T-helper 1 cell treated with Interleukin-12 subunit alpha and Interleukin-12 subunit beta and Interleukin-4 antibody, amounts not matched to agents 30 μg/mL and 1 μg/mL, for 36 hours (primary cell): Measurements from ENCODE around the gene OCIAD1.
"Not testable (repeated sequence)": the region's sequence is repeated elsewhere in the genome, so short reads cannot be mapped to it uniquely, and the experiment has no call there.

Source experiments
- H3K27ac Mint-ChIP-seq: one replicate; pipeline ENCODE4 v1.8.0; 2021; ENCODE audit warnings: mild to moderate bottlenecking, mixed read lengths
- H3K27me3 Mint-ChIP-seq: one replicate; pipeline ENCODE4 v1.8.0; 2021; ENCODE audit warnings: low read depth, mixed read lengths
- H3K36me3 Mint-ChIP-seq: one replicate; pipeline ENCODE4 v1.8.0; 2021; ENCODE audit warnings: low read depth, mixed read lengths
- H3K4me1 Mint-ChIP-seq: one replicate; pipeline ENCODE4 v1.8.0; 2021; ENCODE audit warnings: low read depth, mixed read lengths
- H3K4me3 Mint-ChIP-seq: one replicate; pipeline ENCODE4 v1.8.0; 2021; ENCODE audit warnings: mild to moderate bottlenecking, moderate library complexity, mixed read lengths
- H3K9me3 Mint-ChIP-seq: one replicate; pipeline ENCODE4 v1.8.0; 2021; ENCODE audit warnings: mixed read lengths

OCIAD1 gene

GRCh38 chr4:48848799-48849198 lies 17.9 kb downstream of the OCIAD1 start:
- H3K4me1 Mint-ChIP-seq, H3K4me3 Mint-ChIP-seq, H3K9me3 Mint-ChIP-seq, H3K27ac Mint-ChIP-seq, H3K27me3 Mint-ChIP-seq: not testable (repeated sequence)
- peaks cover 50% of the 10 kb centered on the region for H3K36me3 Mint-ChIP-seq

- Mint-ChIP-seq H3K9me3 (peaks cover 6% of the 10 kb centered on the region), H3K4me3 (no peak overlapping the region), H3K27ac (no peak overlapping the region), H3K4me1 (peaks cover 6% of the 10 kb centered on the region), H3K27me3 (no peaks in the 10 kb centered on the region), H3K36me3 (peaks cover 38% of the 10 kb centered on the region)
Observed at GRCh38 chr4:48851651-48852050, 20.8 kb downstream of the OCIAD1 start.

GRCh38 chr4:48853604-48854394 lies 22.9 kb downstream of the OCIAD1 start:
- Mint-ChIP-seq H3K4me3 (no peak overlapping the region), H3K4me1 (peaks cover 2% of the 10 kb centered on the region), H3K9me3 (no peaks in the 10 kb centered on the region), H3K27me3 (no peaks in the 10 kb centered on the region), H3K36me3 (peaks cover 39% of the 10 kb centered on the region), H3K27ac (no peak overlapping the region)

- peaks cover 40% of the 10 kb centered on the region for H3K36me3 Mint-ChIP-seq
- no peak overlapping the region for H3K4me3 Mint-ChIP-seq
- H3K27me3 Mint-ChIP-seq = no peaks in the 10 kb centered on the region
- H3K9me3 Mint-ChIP-seq = no peaks in the 10 kb centered on the region
- H3K4me1 Mint-ChIP-seq = peaks cover 2% of the 10 kb centered on the region
- H3K27ac Mint-ChIP-seq = no peak overlapping the region
Observed at GRCh38 chr4:48854395-48854683, 23.5 kb downstream of the OCIAD1 start.

GRCh38 chr4:48854982-48855381 lies 24.1 kb downstream of the OCIAD1 start:
- no peaks in the 10 kb centered on the region for H3K9me3 Mint-ChIP-seq
- H3K27ac Mint-ChIP-seq = no peak overlapping the region
- no peaks in the 10 kb centered on the region for H3K27me3 Mint-ChIP-seq
- peaks cover 42% of the 10 kb centered on the region for H3K36me3 Mint-ChIP-seq
- peaks cover 2% of the 10 kb centered on the region for H3K4me1 Mint-ChIP-seq
- no peak overlapping the region for H3K4me3 Mint-ChIP-seq

- H3K27me3 Mint-ChIP-seq = no peaks in the 10 kb centered on the region
- no peak overlapping the region for H3K4me3 Mint-ChIP-seq
- H3K9me3 Mint-ChIP-seq = no peaks in the 10 kb centered on the region
- H3K4me1 Mint-ChIP-seq = peaks cover 2% of the 10 kb centered on the region
- peaks cover 31% of the 10 kb centered on the region for H3K36me3 Mint-ChIP-seq
- no peak overlapping the region for H3K27ac Mint-ChIP-seq
Observed at GRCh38 chr4:48858130-48858529, 27.2 kb downstream of the OCIAD1 start.

- Mint-ChIP-seq H3K9me3 (peaks cover 7% of the 10 kb centered on the region), H3K4me1 (no peaks in the 10 kb centered on the region), H3K36me3 (peaks cover 20% of the 10 kb centered on the region), H3K4me3 (no peak overlapping the region), H3K27me3 (no peaks in the 10 kb centered on the region), H3K27ac (no peak overlapping the region)
Observed at GRCh38 chr4:48862038-48862437, 31.1 kb downstream of the OCIAD1 start.

GRCh38 chr4:48862661-48863060 lies 31.8 kb downstream of the OCIAD1 start:
- Mint-ChIP-seq H3K27ac (no peak overlapping the region), H3K4me3 (no peak overlapping the region), H3K9me3 (peaks cover 7% of the 10 kb centered on the region), H3K36me3 (peaks cover 18% of the 10 kb centered on the region), H3K27me3 (peaks cover 3% of the 10 kb centered on the region), H3K4me1 (no peaks in the 10 kb centered on the region)

GRCh38 chr4:48863728-48864127 lies 32.8 kb downstream of the OCIAD1 start:
- H3K4me1 Mint-ChIP-seq = no peaks in the 10 kb centered on the region
- H3K4me3 Mint-ChIP-seq = no peak overlapping the region
- H3K27me3 Mint-ChIP-seq = peaks cover 3% of the 10 kb centered on the region
- H3K36me3 Mint-ChIP-seq = peaks cover 13% of the 10 kb centered on the region
- H3K9me3 Mint-ChIP-seq = peaks cover 7% of the 10 kb centered on the region
- no peak overlapping the region for H3K27ac Mint-ChIP-seq

GRCh38 chr4:48864696-48865095 lies 33.8 kb downstream of the OCIAD1 start:
- H3K36me3 Mint-ChIP-seq, H3K27ac Mint-ChIP-seq, H3K4me1 Mint-ChIP-seq, H3K27me3 Mint-ChIP-seq, H3K4me3 Mint-ChIP-seq, H3K9me3 Mint-ChIP-seq: not testable (repeated sequence)

- Mint-ChIP-seq H3K4me3 (no peak overlapping the region), H3K36me3 (no peaks in the 10 kb centered on the region), H3K4me1 (no peaks in the 10 kb centered on the region), H3K27ac (no peak overlapping the region), H3K9me3 (peaks cover 6% of the 10 kb centered on the region), H3K27me3 (peaks cover 6% of the 10 kb centered on the region)
Observed at GRCh38 chr4:48877827-48878535, 47.1 kb downstream of the OCIAD1 start.

- H3K4me1 Mint-ChIP-seq = peaks cover 1% of the 10 kb centered on the region
- peaks cover 4% of the 10 kb centered on the region for H3K9me3 Mint-ChIP-seq
Observed at GRCh38 chr4:48879561-48880442, 48.9 kb downstream of the OCIAD1 start.

GRCh38 chr4:48881646-48882045 lies 50.8 kb downstream of the OCIAD1 start:
- H3K27ac Mint-ChIP-seq, H3K4me1 Mint-ChIP-seq: not testable (repeated sequence)

More at GRCh38 chr4:48879561-48880442, 48.9 kb downstream of the OCIAD1 start:
- H3K27me3 Mint-ChIP-seq = peaks cover 3% of the 10 kb centered on the region
- H3K4me3 Mint-ChIP-seq = no peak overlapping the region
- H3K36me3 Mint-ChIP-seq = peaks cover 2% of the 10 kb centered on the region
- no peak overlapping the region for H3K27ac Mint-ChIP-seq

GRCh38 chr4:48889750-48890149 lies 58.9 kb downstream of the OCIAD1 start:
- H3K4me3 Mint-ChIP-seq, H3K4me1 Mint-ChIP-seq, H3K27me3 Mint-ChIP-seq, H3K27ac Mint-ChIP-seq: not testable (repeated sequence)
- H3K9me3 Mint-ChIP-seq = peaks cover 13% of the 10 kb centered on the region
- peaks cover 56% of the 10 kb centered on the region for H3K36me3 Mint-ChIP-seq

More at GRCh38 chr4:48881646-48882045, 50.8 kb downstream of the OCIAD1 start:
- not testable (repeated sequence) for H3K4me3 Mint-ChIP-seq, H3K27me3 Mint-ChIP-seq, H3K9me3 Mint-ChIP-seq, H3K36me3 Mint-ChIP-seq
